ENCODE results near the gene PANK1.

- TF ChIP-seq CTCF (IDR thresholded peaks at IDR 0.05) (no peak), ZFX (IDR thresholded peaks at IDR 0.05; ENCODE audit: borderline replicate concordance) (no peak)
These were observed 96.4 kb downstream of the PANK1 start for GRCh38 chr10:89548673-89549072.
